Activated gamma-delta T cell (primary cell): ENCODE measurements around the gene GTF2E1.
"Not testable (repeated sequence)": the region's sequence is repeated elsewhere in the genome, so short reads cannot be mapped to it uniquely, and the experiment has no call there.

Source experiments
- DNase-seq: peaks from one replicate; lab custom pipeline; 2025; lab: John Stamatoyannopoulos, UW
- total RNA-seq, 2 donors: gene quantifications; one replicate each; lab custom pipeline; 2026; lab: John Stamatoyannopoulos, UW

GTF2E1 gene
- total RNA-seq: 25.2 to 27.0 reads per million in 2 donors

DNA sequence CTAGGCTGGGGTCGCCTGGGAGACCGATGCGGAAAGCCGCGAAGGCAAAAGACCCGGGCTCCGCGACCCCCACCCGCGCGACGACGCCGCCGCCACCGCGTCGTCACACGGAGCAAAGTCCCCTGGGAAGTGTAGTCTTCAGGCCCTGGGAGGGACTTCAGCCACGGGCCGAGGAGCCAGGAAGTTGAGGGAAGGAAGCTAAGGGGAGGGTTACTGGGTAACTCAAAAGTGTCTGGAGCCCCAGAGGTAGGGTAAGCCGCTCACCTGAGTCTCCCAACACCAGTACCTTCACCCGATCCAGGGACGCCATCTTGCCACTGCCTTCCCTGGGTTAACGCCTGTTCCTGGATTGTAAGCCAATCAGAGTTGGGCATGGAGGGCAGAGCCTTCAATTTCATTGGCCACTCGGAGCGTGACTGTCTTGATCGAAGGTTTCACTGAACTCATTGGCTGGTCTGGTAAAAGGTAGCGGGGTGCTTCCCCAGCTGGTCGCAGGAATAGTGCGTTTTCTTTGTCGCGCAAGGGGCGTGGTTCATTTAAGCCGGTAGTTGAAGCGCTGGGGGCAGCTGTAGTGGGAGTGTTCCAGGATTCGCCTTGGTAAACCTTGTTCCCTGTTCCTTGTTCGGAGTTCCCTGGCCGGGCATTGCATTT is at the start of gene GTF2E1, which contains the start of gene RABL3:
TSS of gene GTF2E1 (plus strand) at position 547 of the 651 bp plus-strand sequence. CDS start 7,809 bp downstream, outside the sequence.
TSS of gene RABL3 (minus strand) at position 319 of the 651 bp plus-strand sequence. CDS start at position 310, 9 bp downstream.
- peak; percentile 47 for DNase-seq

- no peak for DNase-seq
These were observed 48.9 kb upstream of the GTF2E1 start for GRCh38 chr3:120693439-120694171.

DNA sequence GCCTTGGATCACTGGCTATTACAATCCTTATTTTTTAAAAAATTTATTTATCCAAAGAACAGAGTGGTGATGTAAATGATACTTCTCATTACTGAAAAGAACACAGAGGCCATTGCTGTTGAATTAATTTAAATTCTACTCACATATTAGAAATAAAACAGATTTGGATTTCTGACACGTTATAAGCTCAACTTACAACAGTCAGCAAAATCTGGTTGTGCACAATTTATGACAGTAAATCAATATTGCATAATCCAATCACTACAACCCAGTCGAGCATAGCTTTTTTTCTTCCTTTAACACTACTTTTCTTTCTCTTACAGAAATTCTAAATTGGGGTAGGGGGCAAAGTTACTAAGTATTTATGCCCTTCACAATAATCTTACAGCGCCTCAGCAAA is 43.2 kb upstream of the GTF2E1 start:
- DNase-seq: no peak

DNA sequence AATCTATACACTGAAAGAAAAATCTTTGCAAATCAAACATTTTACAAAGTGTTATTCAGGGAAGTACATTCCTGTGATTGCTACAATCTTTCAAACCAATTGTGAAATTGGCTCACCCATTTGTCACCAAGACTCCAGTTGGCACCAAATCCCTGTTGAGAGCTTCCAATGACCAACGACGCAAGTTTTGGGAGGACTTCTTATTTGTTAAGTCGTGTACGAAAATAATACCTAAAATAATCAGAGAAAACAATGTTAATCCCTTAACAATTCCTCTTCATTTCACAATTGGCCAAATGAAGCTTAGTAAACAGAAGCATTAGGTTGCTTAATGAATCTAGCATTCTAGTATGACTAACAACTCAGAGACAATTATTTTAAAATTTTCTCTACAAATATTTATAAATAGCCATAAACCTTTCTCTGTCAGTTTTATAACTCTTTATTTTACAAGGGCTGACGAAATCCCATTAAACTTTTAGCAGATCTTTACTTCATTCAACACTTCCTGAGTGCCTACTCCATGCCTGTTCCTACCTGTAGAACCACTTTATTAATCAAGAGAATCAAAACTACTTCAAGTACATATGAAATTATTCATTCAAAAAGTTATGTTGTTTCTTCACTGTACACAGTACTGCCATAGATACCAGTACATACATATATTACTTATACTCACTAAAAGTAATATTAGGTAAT is 36.5 kb upstream of the GTF2E1 start:
- no peak for DNase-seq

- DNase-seq: no peak
These were observed 35.6 kb upstream of the GTF2E1 start for GRCh38 chr3:120706950-120707349.

DNA sequence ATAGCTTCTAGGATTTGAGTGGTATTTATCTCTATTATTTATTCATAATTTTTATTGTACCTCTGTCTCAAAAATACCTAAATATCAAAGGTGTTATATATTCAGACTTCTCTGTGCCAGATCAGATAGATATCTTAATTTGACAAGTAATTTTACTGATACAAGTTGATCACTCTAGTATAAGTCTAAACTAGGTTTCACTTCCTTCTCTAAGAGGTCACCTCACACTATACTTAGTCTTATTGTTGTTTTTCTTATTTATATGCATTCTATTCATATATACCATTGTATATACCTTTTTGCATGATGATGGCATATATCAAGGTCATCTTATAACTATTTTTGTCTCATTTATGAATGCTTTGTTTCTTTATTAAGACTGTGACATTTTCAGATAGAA is 34.1 kb upstream of the GTF2E1 start:
- no peak for DNase-seq

GRCh38 chr3:120710369-120710768 is 32.2 kb upstream of the GTF2E1 start:
- DNase-seq: no peak

DNA sequence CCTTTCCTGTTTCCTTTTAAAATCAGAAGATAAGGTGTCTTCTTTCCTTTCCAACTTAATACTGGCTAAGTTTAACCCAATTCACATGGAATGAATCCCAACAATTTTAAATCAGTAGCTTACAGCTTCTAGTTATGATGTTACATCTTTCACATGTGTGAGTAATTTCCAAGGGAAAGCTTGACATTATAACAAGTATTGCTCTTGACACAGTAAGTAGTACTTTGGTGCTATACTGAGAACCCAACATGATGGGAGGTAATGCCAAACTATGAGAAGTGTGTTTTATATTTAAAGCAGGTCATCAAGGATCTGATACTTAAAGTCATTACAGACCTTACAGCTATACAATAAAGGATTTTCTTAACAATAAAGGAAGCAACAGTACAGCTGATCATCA is 29.3 kb upstream of the GTF2E1 start:
- no peak for DNase-seq

DNA sequence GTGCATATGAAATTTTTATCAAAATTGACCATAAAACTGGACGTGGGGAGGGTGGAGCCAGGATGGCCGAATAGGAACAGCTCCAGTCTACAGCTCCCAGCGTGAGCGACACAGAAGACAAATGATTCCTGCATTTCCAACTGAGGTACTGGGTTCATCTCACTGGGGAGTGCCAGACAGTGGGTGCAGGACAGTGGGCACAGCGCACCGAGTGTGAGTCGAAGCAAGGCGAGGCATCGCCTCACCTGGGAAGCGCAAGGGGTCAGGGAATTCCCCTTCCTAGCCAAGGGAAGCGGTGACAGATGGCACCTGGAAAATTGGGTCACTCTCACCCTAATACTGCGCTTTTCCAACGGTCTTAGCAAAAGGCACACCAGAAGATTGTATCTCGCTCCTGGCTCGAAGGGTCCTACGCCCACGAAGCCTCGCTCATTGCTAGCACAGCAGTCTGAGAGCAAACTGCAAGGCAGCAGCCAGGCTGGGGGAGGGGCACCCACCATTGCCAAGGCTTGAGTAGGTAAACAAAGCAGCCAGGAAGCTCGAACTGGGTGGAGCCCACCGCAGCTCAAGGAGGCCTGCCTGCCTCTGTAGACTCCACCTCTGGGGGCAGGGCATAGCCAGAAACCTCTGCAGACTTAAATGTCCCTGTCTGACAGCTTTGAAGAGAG is 23.2 kb upstream of the GTF2E1 start:
- DNase-seq: peak; percentile 11

DNA sequence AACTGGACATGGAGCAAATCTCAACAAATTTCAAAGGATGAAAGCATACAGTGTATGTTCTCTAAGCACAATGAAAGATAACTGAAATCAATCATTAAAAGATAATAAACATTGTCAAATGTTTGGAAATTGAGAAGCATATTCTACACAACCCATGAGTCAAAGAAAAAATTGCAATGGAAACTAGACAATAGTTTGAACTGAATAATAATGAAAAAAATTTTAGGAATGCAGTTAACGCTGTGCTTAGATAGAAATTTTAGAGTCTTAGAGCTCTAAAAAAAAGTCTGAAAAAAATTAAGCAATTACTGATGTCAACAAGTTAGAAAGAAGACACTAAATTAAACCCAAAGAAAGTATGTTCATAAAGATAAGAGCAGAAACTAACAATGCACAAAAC is 15.8 kb upstream of the GTF2E1 start:
- no peak for DNase-seq

- DNase-seq: no peak
These were observed 11.7 kb upstream of the GTF2E1 start for GRCh38 chr3:120730576-120731542.

- not testable (repeated sequence) for DNase-seq
These were observed 4.5 kb upstream of the GTF2E1 start for GRCh38 chr3:120738006-120738405.

- DNase-seq: no peak
These were observed 1.2 kb upstream of the GTF2E1 start for GRCh38 chr3:120741320-120741719.

DNA sequence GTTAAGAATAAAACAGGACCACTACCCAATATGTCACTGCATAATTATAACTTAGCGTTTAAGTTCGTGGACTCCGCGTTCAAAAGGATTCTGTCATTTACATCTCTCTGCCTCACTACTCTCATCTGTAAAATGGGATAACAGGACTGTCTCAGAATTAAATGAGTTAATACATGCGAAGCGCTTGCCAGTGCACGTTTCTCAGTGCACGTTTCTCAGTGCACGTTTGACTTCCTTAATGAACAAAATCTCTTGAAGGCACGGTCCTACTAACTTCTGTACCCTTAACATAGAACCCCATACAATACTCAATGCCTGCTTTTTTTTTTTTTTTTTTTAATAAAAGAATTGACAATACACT is 727 bp upstream of the GTF2E1 start:
- no peak for DNase-seq

DNA sequence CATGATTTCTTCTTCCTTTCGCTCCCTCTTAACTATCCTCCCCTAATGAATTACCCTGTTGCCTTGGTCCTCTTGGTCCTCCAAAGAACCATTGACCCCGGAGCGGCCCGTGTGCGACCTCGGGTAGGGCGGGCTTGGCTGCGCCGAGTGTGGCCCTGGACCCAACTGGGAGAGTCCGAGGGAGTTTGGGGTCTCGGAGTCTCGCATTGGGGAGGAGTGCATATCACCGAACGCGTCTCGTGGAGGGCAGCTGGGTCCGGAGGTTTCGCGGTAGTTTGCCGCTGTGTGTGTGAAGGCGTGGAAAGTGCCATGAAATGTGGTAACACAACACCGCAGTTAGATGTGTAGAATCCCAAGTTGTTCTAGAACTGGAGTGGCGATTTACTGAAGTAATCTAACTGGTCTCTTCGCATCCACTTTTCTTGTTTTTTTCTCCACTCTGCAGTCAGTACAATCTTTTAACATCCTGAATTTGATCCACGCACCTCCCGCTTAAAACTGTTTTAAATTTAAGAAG is 363 bp downstream of the GTF2E1 start:
- peak; percentile 25 for DNase-seq

- DNase-seq: no peak
These were observed 1.1 kb downstream of the GTF2E1 start for GRCh38 chr3:120743556-120744195.

DNA sequence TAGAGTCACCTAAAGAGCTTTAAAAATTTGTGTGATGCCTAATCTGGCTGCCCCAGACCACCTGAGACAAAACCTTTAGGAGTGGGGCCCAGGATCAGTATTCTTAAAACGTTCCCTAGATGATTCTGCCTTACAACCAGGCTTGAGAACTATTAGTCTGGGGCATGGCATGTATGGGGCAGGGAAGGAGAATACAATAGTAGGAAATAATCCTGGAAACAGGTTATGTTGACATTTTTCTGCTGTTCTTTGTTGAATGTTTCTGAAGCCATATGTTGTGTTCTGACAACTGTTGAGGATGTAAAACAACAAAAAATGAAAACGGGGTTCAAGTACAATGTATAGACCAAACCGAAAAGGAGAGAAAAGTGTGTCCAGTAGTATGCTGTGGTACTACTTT is 2.9 kb downstream of the GTF2E1 start:
- no peak for DNase-seq

GRCh38 chr3:120749843-120750242 is 7.3 kb downstream of the GTF2E1 start:
- DNase-seq: no peak

DNA sequence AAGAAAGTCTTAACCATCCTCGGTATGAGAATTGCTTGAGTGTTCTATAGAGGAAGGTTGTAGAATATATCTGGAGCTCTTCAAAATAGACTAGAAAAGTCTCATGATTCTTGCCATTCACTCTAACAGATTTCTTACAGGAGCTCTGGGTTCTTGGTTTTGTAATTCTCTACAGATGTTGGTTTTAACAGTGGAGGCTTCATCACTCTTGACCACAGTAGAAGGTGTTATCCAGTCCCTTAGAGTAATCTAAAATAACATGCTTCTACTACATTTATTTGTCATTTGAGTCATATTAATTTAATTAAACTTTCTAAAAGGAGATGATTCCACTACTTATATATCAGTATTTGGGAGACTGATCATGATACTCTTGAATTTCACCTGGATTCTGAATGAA is 9.7 kb downstream of the GTF2E1 start:
- no peak for DNase-seq

DNA sequence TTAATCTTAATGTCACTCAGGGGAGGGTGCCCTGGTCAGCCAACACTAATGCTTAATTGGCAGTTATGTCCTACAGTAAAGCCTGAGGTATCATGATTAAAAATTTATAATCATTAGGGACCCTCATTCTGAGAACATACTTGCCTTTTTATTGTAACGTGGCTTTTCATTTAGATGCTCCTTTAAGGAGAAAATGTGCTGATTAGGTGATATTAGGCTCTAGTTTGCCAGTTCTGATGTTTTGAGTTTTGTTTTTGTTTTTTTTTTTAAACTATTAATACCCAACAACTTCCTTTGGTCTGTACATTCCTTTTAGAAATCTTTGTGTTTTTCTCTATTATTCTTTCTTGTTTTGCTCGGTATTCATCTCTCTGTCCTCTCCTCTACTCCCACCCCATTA is 10.3 kb downstream of the GTF2E1 start:
- no peak for DNase-seq
